Neural cell (in vitro differentiated cells): ENCODE measurements around the gene PLPP3.

Experiments
- CTCF ChIP-seq: fragments of 450-650 bp; IDR thresholded peaks from 2 replicates; pipeline ENCODE4 v1.5.1; 2014; ENCODE audit warnings: antibody characterized with exemption, mild to moderate bottlenecking, moderate library complexity; ENCODE audit not compliant: poor library complexity, severe bottlenecking
- EP300 ChIP-seq: fragments of 450-650 bp; conservative IDR thresholded peaks from 2 replicates; pipeline ENCODE4 v1.6.1; 2014; ENCODE audit warnings: antibody characterized with exemption, mild to moderate bottlenecking, moderate library complexity; ENCODE audit not compliant: poor library complexity, severe bottlenecking
- SMC3 ChIP-seq: fragments of 450-650 bp; conservative IDR thresholded peaks from 2 replicates; pipeline ENCODE4 v1.6.1; 2014; ENCODE audit warnings: antibody characterized with exemption, mild to moderate bottlenecking, moderate library complexity; ENCODE audit not compliant: poor library complexity

GRCh38 chr1:56574794-56575193 lies 4.6 kb downstream of the PLPP3 start:
- TF ChIP-seq CTCF (no peak), EP300 (no peak), SMC3 (no peak)
